GM12878 (cell line): Measurements from ENCODE around the gene EPHB2. TPM values are rescaled to one million over a fixed set of nuclear protein-coding genes. Genes with fewer than 3 reads are reported as not detected.

Experiments used
- ATAC-seq: fragments of 200-7000 bp; cut with Tn5 transposase; 3 replicates; pipeline ENCODE4 v1.9.1; 2020; ENCODE audit warnings: mild to moderate bottlenecking, moderate library complexity
- BruUV-seq: library from RNA; stranded (reverse); fragments of 400-500 nt; replicated peaks from 2 replicates; lab custom pipeline; 2021; lab: Mats Ljungman, UMichigan
- CTCF ChIA-PET: fragments of 300-600 bp; sonication (Branson Sonifier 250); formaldehyde crosslinking; extraction: SDS; loops from one replicate; lab custom pipeline; 2021; ENCODE audit warnings: inconsistent platforms; lab: Yijun Ruan, JAX
- POLR2A ChIA-PET: fragments of 350-600 bp; formaldehyde crosslinking; extraction: SDS; loops from one replicate; lab custom pipeline; 2021; ENCODE audit warnings: inconsistent platforms; lab: Charles Lee
- RAD21 ChIA-PET: fragments of 300-600 bp; sonication (Branson Sonifier 250); formaldehyde crosslinking; loops from one replicate; lab custom pipeline; 2023; ENCODE audit warnings: antibody characterized with exemption; ENCODE audit not compliant: unreplicated experiment; lab: Charles Lee
- SMC1A ChIA-PET: fragments of 300-600 bp; sonication (Branson Sonifier 250); formaldehyde crosslinking; loops from one replicate; lab custom pipeline; 2023; ENCODE audit not compliant: unreplicated experiment, uncharacterized antibody; lab: Charles Lee
- DNase-seq: peaks from one replicate; pipeline ENCODE4 v3.0.0-alpha.2; 2011; ENCODE audit warnings: low read depth, low spot score
- FAIRE-seq: peaks from 3 replicates; lab custom pipeline; 2011; peaks lifted over from hg19 to GRCh38; lab: Jason Lieb, UNC
- H2AFZ ChIP-seq: 2 replicates; pipeline ENCODE4 v1.6.0; 2011; ENCODE audit warnings: low read depth, low read length, control low read depth; ENCODE audit not compliant: control insufficient read depth
- H3K27ac ChIP-seq: 2 replicates; pipeline ENCODE4 v1.5.1; 2011; ENCODE audit warnings: control low read depth; ENCODE audit not compliant: control insufficient read depth, insufficient read depth
- H3K27me3 ChIP-seq, 2 experiments: replicated peaks in 1 of 2; 2 replicates each; pipeline versions ENCODE4 v1.6.0 to v1.6.1; 2011; ENCODE audit warnings: low read length in 1 of 2; ENCODE audit not compliant: control insufficient read depth in 2 of 2, insufficient read depth in 2 of 2
- H3K36me3 ChIP-seq, 2 experiments: 2 replicates each; pipeline ENCODE4 v1.5.1; 2011; ENCODE audit warnings: low read length in 1 of 2; ENCODE audit not compliant: control insufficient read depth in 2 of 2, insufficient read depth in 2 of 2
- H3K4me1 ChIP-seq: 2 replicates; pipeline ENCODE4 v1.6.1; 2011; ENCODE audit warnings: mild to moderate bottlenecking, low read length, moderate library complexity, mixed read lengths; ENCODE audit not compliant: control insufficient read depth, insufficient read depth
- H3K4me2 ChIP-seq: 2 replicates; pipeline ENCODE4 v1.6.0; 2011; ENCODE audit warnings: control low read depth; ENCODE audit not compliant: control insufficient read depth, insufficient read depth
- H3K4me3 ChIP-seq: fragments of 200-600 bp; sonication (generic); 2 replicates; pipeline ENCODE4 v1.5.1; 2016
- H3K79me2 ChIP-seq: 2 replicates; pipeline ENCODE4 v1.6.0; 2011; ENCODE audit warnings: low read length; ENCODE audit not compliant: control insufficient read depth, insufficient read depth
- H3K9ac ChIP-seq: 2 replicates; pipeline ENCODE4 v1.8.0; 2011; ENCODE audit warnings: low read length, control low read depth, mixed read lengths; ENCODE audit not compliant: control insufficient read depth, insufficient read depth
- H3K9me3 ChIP-seq: replicated peaks from 3 replicates; pipeline ENCODE4 v1.5.1; 2011; ENCODE audit warnings: mild to moderate bottlenecking, low read length; ENCODE audit not compliant: control insufficient read depth, insufficient read depth
- H4K20me1 ChIP-seq: 2 replicates; pipeline ENCODE4 v1.6.0; 2011; ENCODE audit not compliant: control insufficient read depth, insufficient read depth
- ATF3 ChIP-seq: IDR thresholded peaks from 2 replicates; pipeline ENCODE4 v1.6.1; 2011; ENCODE audit warnings: low read depth, mild to moderate bottlenecking, low read length, moderate library complexity, borderline replicate concordance; ENCODE audit errors: extremely low read depth
- BRCA1 ChIP-seq: IDR thresholded peaks from 2 replicates; pipeline ENCODE4 v1.6.1; 2011; ENCODE audit warnings: low read depth, low read length, improper control_type of control experiment
- HDAC6 ChIP-seq: fragments of 200-600 bp; sonication (generic); IDR thresholded peaks from one replicate; pipeline ENCODE4 v1.8.0; 2017; ENCODE audit warnings: antibody characterized with exemption; ENCODE audit not compliant: unreplicated experiment
- NFYA ChIP-seq: IDR thresholded peaks from 2 replicates; pipeline ENCODE4 v1.6.1; 2011; ENCODE audit warnings: low read depth, mild to moderate bottlenecking, low read length, improper control_type of control experiment, borderline replicate concordance
- SIX5 ChIP-seq: IDR thresholded peaks from 2 replicates; pipeline ENCODE4 v1.6.1; 2011; ENCODE audit warnings: mild to moderate bottlenecking, low read depth, low read length, moderate library complexity; ENCODE audit not compliant: severe bottlenecking
- SMC3 ChIP-seq: IDR thresholded peaks from 2 replicates; pipeline ENCODE4 v1.6.1; 2011; ENCODE audit warnings: low read length, improper control_type of control experiment, borderline replicate concordance
- SREBF1 ChIP-seq: IDR thresholded peaks from 2 replicates; pipeline ENCODE4 v1.6.1; 2012; ENCODE audit warnings: mild to moderate bottlenecking, low read length
- TAF1 ChIP-seq: IDR thresholded peaks from 2 replicates; pipeline ENCODE4 v1.6.1; 2011; ENCODE audit warnings: mild to moderate bottlenecking, low read depth, low read length, borderline replicate concordance
- USF1 ChIP-seq: IDR thresholded peaks from 2 replicates; pipeline ENCODE4 v1.6.1; 2011; ENCODE audit warnings: borderline replicate concordance, low read depth, mild to moderate bottlenecking, moderate library complexity, mixed read lengths, low read length; ENCODE audit not compliant: insufficient read depth; ENCODE audit errors: extremely low read length
- WGBS: methylation state at CpG from one replicate; pipeline ENCODE4 v1.1.6; 2016; ENCODE audit warnings: low lambda C conversion rate; ENCODE audit not compliant: insufficient replicate concordance, insufficient coverage; ENCODE audit errors: missing lambda C conversion rate; 5-methylcytosine and 5-hydroxymethylcytosine counted together
- in situ Hi-C: fragments of 300-500 bp; cut with MboI; formaldehyde crosslinking; loops from 9 replicates; pipeline ENCODE4 v1.14.3; 2018; ENCODE audit warnings: mixed read lengths
- intact Hi-C: fragments of 100-400 bp; cut with micrococcal nuclease; formaldehyde crosslinking; loops from one replicate; pipeline ENCODE4 v1.14.2; 2022; ENCODE audit not compliant: unreplicated experiment
- polyA plus RNA-seq, 11 experiments: library from polyadenylated mRNA; depleted of rRNA in 4 of 11; unstranded in 6 of 11; stranded (reverse) in 5 of 11; fragments of >200 nt; fragmentation: Nextera tagmentation in 4 of 11; fragmentation: Illumina TruSeq in 1 of 11; extraction: Ambion mirVana in 4 of 11; extraction: Trizol in 1 of 11; gene quantifications; 1 replicate in 1 of 11; 2 replicates in 10 of 11; pipeline versions ENCODE4 v1.2.1 to v1.2.3, GENCODE V29; 2011 to 2016; ENCODE audit warnings: inconsistent platforms in 2 of 11, missing spikeins in 2 of 11, low read depth in 1 of 11
- total RNA-seq, 4 experiments: library from RNA; depleted of rRNA in 3 of 4; stranded (reverse); fragments of >200 nt in 3 of 4; fragmentation: Illumina TruSeq in 1 of 4; extraction: Trizol in 1 of 4; gene quantifications; 2 replicates each; pipeline versions ENCODE4 v1.2.1 to v1.2.3, GENCODE V29; 2013 to 2021

Gene EPHB2
- total and polyA plus RNA-seq, 10 of the 15 experiments (the other 5 are each of a cell fraction or from before 2014, with no cell fraction given) = 0.13 to 3.3 (median 0.92) TPM

- H3K79me2 ChIP-seq = no peaks in the 10 kb centered on the region
- no peak overlapping the region for H2AFZ ChIP-seq
- no peak overlapping the region for H3K4me2 ChIP-seq
- no peaks in the 10 kb centered on the region; the same call in 2 of the 3 replicates for H3K9me3 ChIP-seq
- DNase-seq (no peak), FAIRE-seq (no peak)
- no peak overlapping the region for H3K27ac ChIP-seq
- intact Hi-C loops = no loop called here
- BruUV-seq = no TSS peak
- H3K9ac ChIP-seq = no peak overlapping the region
- POLR2A ChIA-PET = no interaction called here
- RAD21 ChIA-PET = no interaction called here
- 76% methylated on average over 9 of the region's 10 CpGs for WGBS
- TF ChIP-seq SIX5 (no peak), SREBF1 (no peak), HDAC6 (no peak), NFYA (no peak), BRCA1 (no peak), TAF1 (no peak), SMC3 (no peak), USF1 (no peak), ATF3 (no peak)
- TF ChIP-seq, all 136 proteins: peak for 0
- Histone ChIP-seq H3K4me3 (no peak overlapping the region), H3K4me1 (peaks cover 4% of the 10 kb centered on the region; the same call in 1 of the 2 replicates), H4K20me1 (no peaks in the 10 kb centered on the region), H3K27me3 (no peaks in the 10 kb centered on the region; a peak in 3 of 4 replicates), H3K36me3 (no peaks in the 10 kb centered on the region)
- CTCF ChIA-PET = interaction anchor here (0.6 to 5.5 kb wide), 2 partner anchors 18 to 682 kb away, joined by 4 to 32 read pairs; no protein-coding TSS in a partner anchor
- SMC1A ChIA-PET = no interaction called here
- ATAC-seq = no peak
- in situ Hi-C loops = no loop called here
These were observed 10.7 kb downstream of the EPHB2 start for GRCh38 chr1:22721122-22721873.
